Lower leg skin (tissue), 4 donors: ENCODE data around the gene TTC17. TPM values are rescaled to one million over a fixed set of nuclear protein-coding genes. Genes with fewer than 3 reads are reported as not detected.

ENCODE experiments used
- DNase-seq, 2 donors: peaks; one replicate each; pipeline ENCODE4 v3.0.0-alpha.2; 2019; ENCODE audit warnings: low spot score in 2 of 2
- H3K4me3 ChIP-seq: fragments of 200-600 bp; sonication (generic); 2 replicates; pipeline ENCODE4 v1.5.1; 2017; ENCODE audit warnings: mild to moderate bottlenecking, low read depth; ENCODE audit not compliant: poor library complexity, severe bottlenecking
- POLR2A ChIP-seq, 2 donors: fragments of 450-650 bp; IDR thresholded peaks; one replicate each; pipeline ENCODE4 v1.6.1; 2016 to 2017; ENCODE audit warnings: antibody characterized with exemption in 2 of 2, mild to moderate bottlenecking in 1 of 2, moderate library complexity in 1 of 2
- WGBS, 2 donors: methylation state at CpG; one replicate each; pipeline ENCODE4 v1.1.5; 2018; 5-methylcytosine and 5-hydroxymethylcytosine counted together
- intact Hi-C: fragments of 100-400 bp; cut with DNase I; formaldehyde crosslinking; loops from one replicate; pipeline ENCODE4 v1.15.0; 2023; ENCODE audit warnings: low total_unique reads
- total RNA-seq, 4 donors: library from RNA; depleted of rRNA; stranded (reverse); fragments of >200 nt; gene quantifications; one replicate each; pipeline ENCODE4 v1.1.0, GENCODE V29; 2016
- TF ChIP-seq, protein P1 (sequence below), 3 donors: fragments of 450-650 bp; IDR thresholded peaks; one replicate each; pipeline ENCODE4 v1.5.1; 2016; ENCODE audit warnings: antibody characterized with exemption in 3 of 3, mild to moderate bottlenecking in 3 of 3, moderate library complexity in 2 of 3

The TTC17 gene
- total RNA-seq, 4 donors from 2014 or later = 62.6 to 71.4 (median 68.4) TPM

- H3K4me3 ChIP-seq = no peak overlapping the region
- 91 to 92% methylated on average over 2 of the region's 2 CpGs for WGBS, 2 donors
- TF ChIP-seq, protein P1, sequence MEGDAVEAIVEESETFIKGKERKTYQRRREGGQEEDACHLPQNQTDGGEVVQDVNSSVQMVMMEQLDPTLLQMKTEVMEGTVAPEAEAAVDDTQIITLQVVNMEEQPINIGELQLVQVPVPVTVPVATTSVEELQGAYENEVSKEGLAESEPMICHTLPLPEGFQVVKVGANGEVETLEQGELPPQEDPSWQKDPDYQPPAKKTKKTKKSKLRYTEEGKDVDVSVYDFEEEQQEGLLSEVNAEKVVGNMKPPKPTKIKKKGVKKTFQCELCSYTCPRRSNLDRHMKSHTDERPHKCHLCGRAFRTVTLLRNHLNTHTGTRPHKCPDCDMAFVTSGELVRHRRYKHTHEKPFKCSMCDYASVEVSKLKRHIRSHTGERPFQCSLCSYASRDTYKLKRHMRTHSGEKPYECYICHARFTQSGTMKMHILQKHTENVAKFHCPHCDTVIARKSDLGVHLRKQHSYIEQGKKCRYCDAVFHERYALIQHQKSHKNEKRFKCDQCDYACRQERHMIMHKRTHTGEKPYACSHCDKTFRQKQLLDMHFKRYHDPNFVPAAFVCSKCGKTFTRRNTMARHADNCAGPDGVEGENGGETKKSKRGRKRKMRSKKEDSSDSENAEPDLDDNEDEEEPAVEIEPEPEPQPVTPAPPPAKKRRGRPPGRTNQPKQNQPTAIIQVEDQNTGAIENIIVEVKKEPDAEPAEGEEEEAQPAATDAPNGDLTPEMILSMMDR (IDR thresholded peaks at IDR 0.05) = no peak
- TF ChIP-seq POLR2A (IDR thresholded peaks at IDR 0.05) = no peak
- DNase-seq = no peak
- intact Hi-C loops = no loop called here
Observed at GRCh38 chr11:43517518-43517917, 158.8 kb downstream of the TTC17 start.

- TF ChIP-seq POLR2A (IDR thresholded peaks at IDR 0.05) = no peak
- TF ChIP-seq, protein P1 (IDR thresholded peaks at IDR 0.05) = no peak
- intact Hi-C loops = no loop called here
- WGBS, 2 donors = 62% methylated on average over 9 of the region's 9 CpGs
- no peak for DNase-seq
- H3K4me3 ChIP-seq = no peak overlapping the region
Observed at GRCh38 chr11:43518408-43519160, 159.9 kb downstream of the TTC17 start.

- no peak for DNase-seq
- no peak overlapping the region for H3K4me3 ChIP-seq
- TF ChIP-seq, protein P1 (IDR thresholded peaks at IDR 0.05) = no peak
- no peak for TF ChIP-seq POLR2A (IDR thresholded peaks at IDR 0.05)
- WGBS, 2 donors = 90 to 94% methylated on average over 14 to 15 of the region's 15 CpGs
- intact Hi-C loops = no loop called here
Observed at GRCh38 chr11:43521471-43521870, 162.8 kb downstream of the TTC17 start.

DNA sequence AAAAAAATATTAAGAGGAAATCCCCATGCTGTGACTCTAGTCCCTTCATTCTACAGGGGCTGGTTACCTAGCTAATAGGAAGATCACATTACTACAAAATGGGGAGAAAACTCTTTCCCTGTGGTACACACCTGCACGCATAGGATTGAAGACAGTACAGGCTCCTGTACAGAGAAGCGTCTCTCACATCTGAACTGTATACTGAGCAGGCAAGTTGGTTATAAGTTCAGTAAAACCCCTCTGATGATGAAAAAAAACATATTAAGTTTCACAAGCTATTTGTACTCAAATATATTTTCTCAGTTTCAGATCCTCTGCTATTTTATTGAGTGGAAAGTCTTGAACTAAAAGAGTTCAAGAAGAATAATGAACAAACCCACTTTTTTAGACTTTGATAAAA lies 164.9 kb downstream of the TTC17 start:
- TF ChIP-seq POLR2A (IDR thresholded peaks at IDR 0.05) = no peak
- TF ChIP-seq, protein P1 (IDR thresholded peaks at IDR 0.05) = no peak
- intact Hi-C loops = no loop called here
- 82 to 86% methylated on average over 2 of the region's 2 CpGs for whole genome bisulfite sequencing, 2 donors
- no peak overlapping the region for H3K4me3 ChIP-seq
- no peak for DNase-seq

GRCh38 chr11:43532041-43532440 lies 173.3 kb downstream of the TTC17 start:
- WGBS, 2 donors = 91 to 96% methylated on average over 5 of the region's 5 CpGs
- intact Hi-C loops = no loop called here
- DNase-seq = no peak
- no peak for TF ChIP-seq POLR2A (IDR thresholded peaks at IDR 0.05)
- TF ChIP-seq, protein P1 (IDR thresholded peaks at IDR 0.05) = no peak
- H3K4me3 ChIP-seq = no peak overlapping the region
